ENCODE measurements around the gene ZFP92.

GRCh38 chrX:153406011-153406410 lies 5.3 kb upstream of the ZFP92 start:
- no peak for TF ChIP-seq ZNF274 (IDR thresholded peaks at IDR 0.05; ENCODE audit: low read depth, low read length)
- no peak for TF ChIP-seq YY1 (IDR thresholded peaks at IDR 0.05; ENCODE audit: insufficient read depth, insufficient read length)

Measured in NT2/D1 (cell line).